ENCODE data around the gene TBL1XR1. TPM values are rescaled to one million over a fixed set of nuclear protein-coding genes. Genes with fewer than 3 reads are reported as not detected.

TBL1XR1 gene
- total RNA-seq, 1 experiment from 2014 or later, result 175 TPM

DNA sequence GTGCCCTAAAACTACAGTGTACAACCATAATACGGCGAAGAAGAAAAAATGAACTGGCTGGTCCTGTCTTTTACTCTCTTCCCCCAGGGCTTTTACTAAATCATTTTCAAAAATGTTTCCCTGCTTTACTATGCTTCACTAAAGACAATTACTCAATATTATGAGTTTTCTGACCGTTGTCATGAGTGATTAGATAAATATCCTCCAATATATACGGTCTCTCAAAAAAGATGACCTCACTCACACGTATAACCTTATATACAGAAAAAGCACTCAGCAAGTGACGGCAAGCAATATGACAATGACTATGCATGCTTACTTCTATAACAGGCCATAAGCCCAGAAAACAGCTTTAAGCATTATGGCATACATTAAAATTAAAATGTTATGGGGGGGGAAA is 60.5 kb downstream of the TBL1XR1 start:
- TF ChIP-seq, protein P1, sequence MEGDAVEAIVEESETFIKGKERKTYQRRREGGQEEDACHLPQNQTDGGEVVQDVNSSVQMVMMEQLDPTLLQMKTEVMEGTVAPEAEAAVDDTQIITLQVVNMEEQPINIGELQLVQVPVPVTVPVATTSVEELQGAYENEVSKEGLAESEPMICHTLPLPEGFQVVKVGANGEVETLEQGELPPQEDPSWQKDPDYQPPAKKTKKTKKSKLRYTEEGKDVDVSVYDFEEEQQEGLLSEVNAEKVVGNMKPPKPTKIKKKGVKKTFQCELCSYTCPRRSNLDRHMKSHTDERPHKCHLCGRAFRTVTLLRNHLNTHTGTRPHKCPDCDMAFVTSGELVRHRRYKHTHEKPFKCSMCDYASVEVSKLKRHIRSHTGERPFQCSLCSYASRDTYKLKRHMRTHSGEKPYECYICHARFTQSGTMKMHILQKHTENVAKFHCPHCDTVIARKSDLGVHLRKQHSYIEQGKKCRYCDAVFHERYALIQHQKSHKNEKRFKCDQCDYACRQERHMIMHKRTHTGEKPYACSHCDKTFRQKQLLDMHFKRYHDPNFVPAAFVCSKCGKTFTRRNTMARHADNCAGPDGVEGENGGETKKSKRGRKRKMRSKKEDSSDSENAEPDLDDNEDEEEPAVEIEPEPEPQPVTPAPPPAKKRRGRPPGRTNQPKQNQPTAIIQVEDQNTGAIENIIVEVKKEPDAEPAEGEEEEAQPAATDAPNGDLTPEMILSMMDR (conservative IDR thresholded peaks at IDR 0.05), result no peak
- Histone ChIP-seq H3K23me2 (ENCODE audit: insufficient read length, low read depth, low read length, poor library complexity, severe bottlenecking) (no peaks in the 10 kb centered on the region), H3K14ac (ENCODE audit: insufficient read depth, low read length) (no peak overlapping the region), H4K91ac (ENCODE audit: insufficient read length, low read depth, low read length) (no peak overlapping the region), H3K27me3 (ENCODE audit: insufficient read depth, low read length) (no peaks in the 10 kb centered on the region), H2BK12ac (ENCODE audit: insufficient read length, low read depth, low read length) (no peak overlapping the region), H4K8ac (replicated peaks; ENCODE audit: insufficient read length, low read depth, low read length) (no peak overlapping the region), H3K56ac (ENCODE audit: insufficient read length, low read depth, low read length) (no peak overlapping the region), H4K5ac (ENCODE audit: insufficient read length, low read depth, low read length) (no peak overlapping the region), H3K4me1 (ENCODE audit: insufficient read depth, low read length) (peaks cover 4% of the 10 kb centered on the region; the same call in 1 of the 2 replicates), H3T11ph (ENCODE audit: low read length) (no peak overlapping the region), H2BK5ac (ENCODE audit: insufficient read length, low read length) (no peak overlapping the region), H3K4me2 (ENCODE audit: insufficient read depth, insufficient read length, low read length) (no peak overlapping the region), H3K79me1 (ENCODE audit: insufficient read depth, low read depth, low read length, poor library complexity, severe bottlenecking) (peaks cover 10% of the 10 kb centered on the region), H3K9me3 (ENCODE audit: control insufficient read depth, low read depth, low read length) (no peaks in the 10 kb centered on the region), H2AK5ac (ENCODE audit: insufficient read length, low read length) (no peak overlapping the region), H2BK20ac (ENCODE audit: low read depth, low read length, poor library complexity, severe bottlenecking) (no peak overlapping the region), H3K27ac (ENCODE audit: insufficient read length, low read depth, low read length) (no peak overlapping the region), H2BK120ac (ENCODE audit: low read depth, low read length, poor library complexity, severe bottlenecking) (no peak overlapping the region), H3K18ac (ENCODE audit: insufficient read length, low read depth, low read length) (no peak overlapping the region), H2AFZ (ENCODE audit: low read length) (no peak overlapping the region), H3K23ac (ENCODE audit: insufficient read length, low read depth, low read length) (no peak overlapping the region), H3K9ac (ENCODE audit: extremely low read depth, insufficient read length, low read length) (no peak overlapping the region), H3K4ac (ENCODE audit: low read depth, low read length) (no peak overlapping the region), H4K20me1 (ENCODE audit: control insufficient read depth, insufficient read depth, insufficient read length) (no peaks in the 10 kb centered on the region), H2BK15ac (ENCODE audit: low read depth, low read length) (no peak overlapping the region), H3K79me2 (ENCODE audit: insufficient read depth, low read length) (peaks cover 73% of the 10 kb centered on the region)
- Mint-ChIP-seq H3K36me3 (ENCODE audit: insufficient read depth in 1 of 3, low read depth in 3 of 3) (peaks cover 10 to 23% (median 16%) of the 10 kb centered on the region in 3 experiments; a peak in 6 of 7 replicates), H3K9me3 (no peaks in the 10 kb centered on the region), H3K27ac (no peak overlapping the region), H3K27me3 (ENCODE audit: low read depth) (no peaks in the 10 kb centered on the region), H3K4me3 (no peak overlapping the region), H3K4me1 (peaks cover 24 to 38% of the 10 kb centered on the region in 2 experiments)
- DNase-seq, result no peak
- WGBS (ENCODE audit: extremely low coverage, insufficient read length, low lambda C conversion rate), result no CpG with 5 or more reads among the region's 6 CpGs

Measured in H9 (cell line).